GM12878 (cell line): ENCODE data around the gene GLT8D1. TPM values are rescaled to one million over a fixed set of nuclear protein-coding genes. Genes with fewer than 3 reads are reported as not detected.

Experiments
- BRCA1 ChIP-seq: IDR thresholded peaks from 2 replicates; pipeline ENCODE4 v1.6.1; 2011; ENCODE audit warnings: low read depth, low read length, improper control_type of control experiment
- EED ChIP-seq: sonication (generic); IDR thresholded peaks from 2 replicates; pipeline ENCODE4 v1.6.1; 2016; ENCODE audit warnings: antibody characterized with exemption, low read depth
- EGR1 ChIP-seq, 2 experiments: IDR thresholded peaks; 1 replicate in 1 of 2; 2 replicates in 1 of 2; pipeline ENCODE4 v1.6.1; 2011 to 2012; ENCODE audit warnings: low read depth in 2 of 2, low read length in 2 of 2, borderline replicate concordance in 1 of 2, mild to moderate bottlenecking in 1 of 2, moderate library complexity in 1 of 2
- FOXK2 ChIP-seq: fragments of 450-650 bp; IDR thresholded peaks from 2 replicates; pipeline ENCODE4 v1.6.1; 2017; ENCODE audit warnings: mild to moderate bottlenecking, moderate library complexity
- MTA2 ChIP-seq: fragments of 450-650 bp; IDR thresholded peaks from 2 replicates; pipeline ENCODE4 v1.6.1; 2016; ENCODE audit warnings: low read depth, mild to moderate bottlenecking, moderate library complexity
- MYB ChIP-seq: fragments of 150-350 bp; IDR thresholded peaks from 2 replicates; pipeline ENCODE4 v1.6.1; 2014; ENCODE audit warnings: mild to moderate bottlenecking, low read depth, low read length, borderline replicate concordance
- NBN ChIP-seq: fragments of 450-650 bp; IDR thresholded peaks from 2 replicates; pipeline ENCODE4 v1.6.1; 2016
- PRDM15 ChIP-seq: fragments of 450-650 bp; formaldehyde crosslinking; IDR thresholded peaks from 2 replicates; pipeline ENCODE4 v1.4.0; 2020; ENCODE audit warnings: mild to moderate bottlenecking, moderate library complexity
- RBBP5 ChIP-seq: fragments of 200-600 bp; sonication (generic); conservative IDR thresholded peaks from 2 replicates; pipeline ENCODE4 v1.6.1; 2016
- RUNX3 ChIP-seq: IDR thresholded peaks from 2 replicates; pipeline ENCODE4 v1.6.1; 2012; ENCODE audit warnings: low read length, inconsistent platforms
- SIX5 ChIP-seq: IDR thresholded peaks from 2 replicates; pipeline ENCODE4 v1.6.1; 2011; ENCODE audit warnings: mild to moderate bottlenecking, low read depth, low read length, moderate library complexity; ENCODE audit not compliant: severe bottlenecking
- SMAD5 ChIP-seq: IDR thresholded peaks from 2 replicates; pipeline ENCODE4 v1.6.1; 2016; ENCODE audit warnings: antibody characterized with exemption, low read depth
- SP1 ChIP-seq: IDR thresholded peaks from one replicate; pipeline ENCODE4 v1.6.1; 2011; ENCODE audit warnings: low read depth, low read length
- TARDBP ChIP-seq: IDR thresholded peaks from 2 replicates; pipeline ENCODE4 v1.6.1; 2016; ENCODE audit warnings: borderline replicate concordance
- ZBTB40 ChIP-seq: fragments of 450-650 bp; IDR thresholded peaks from 2 replicates; pipeline ENCODE4 v1.6.1; 2016; ENCODE audit warnings: mild to moderate bottlenecking, moderate library complexity, borderline replicate concordance
- ZNF384 ChIP-seq: IDR thresholded peaks from 2 replicates; pipeline ENCODE4 v1.6.1; 2012; ENCODE audit warnings: low read depth, mild to moderate bottlenecking, low read length, improper control_type of control experiment, borderline replicate concordance
- polyA plus RNA-seq, 11 experiments: library from polyadenylated mRNA; depleted of rRNA in 4 of 11; unstranded in 6 of 11; stranded (reverse) in 5 of 11; fragments of >200 nt; fragmentation: Nextera tagmentation in 4 of 11; fragmentation: Illumina TruSeq in 1 of 11; extraction: Ambion mirVana in 4 of 11; extraction: Trizol in 1 of 11; gene quantifications; 1 replicate in 1 of 11; 2 replicates in 10 of 11; pipeline versions ENCODE4 v1.2.1 to v1.2.3, GENCODE V29; 2011 to 2016; ENCODE audit warnings: inconsistent platforms in 2 of 11, missing spikeins in 2 of 11, low read depth in 1 of 11
- total RNA-seq, 4 experiments: library from RNA; depleted of rRNA in 3 of 4; stranded (reverse); fragments of >200 nt in 3 of 4; fragmentation: Illumina TruSeq in 1 of 4; extraction: Trizol in 1 of 4; gene quantifications; 2 replicates each; pipeline versions ENCODE4 v1.2.1 to v1.2.3, GENCODE V29; 2013 to 2021
- TF ChIP-seq, protein P1 (sequence below): fragments of 450-650 bp; IDR thresholded peaks from 2 replicates; pipeline ENCODE4 v1.6.1; 2017; ENCODE audit warnings: mild to moderate bottlenecking, moderate library complexity

The GLT8D1 gene
- total and polyA plus RNA-seq, 10 of the 15 experiments (the other 5 are each of a cell fraction or from before 2014, with no cell fraction given) = 25.3 to 73.4 (median 48.4) TPM

DNA sequence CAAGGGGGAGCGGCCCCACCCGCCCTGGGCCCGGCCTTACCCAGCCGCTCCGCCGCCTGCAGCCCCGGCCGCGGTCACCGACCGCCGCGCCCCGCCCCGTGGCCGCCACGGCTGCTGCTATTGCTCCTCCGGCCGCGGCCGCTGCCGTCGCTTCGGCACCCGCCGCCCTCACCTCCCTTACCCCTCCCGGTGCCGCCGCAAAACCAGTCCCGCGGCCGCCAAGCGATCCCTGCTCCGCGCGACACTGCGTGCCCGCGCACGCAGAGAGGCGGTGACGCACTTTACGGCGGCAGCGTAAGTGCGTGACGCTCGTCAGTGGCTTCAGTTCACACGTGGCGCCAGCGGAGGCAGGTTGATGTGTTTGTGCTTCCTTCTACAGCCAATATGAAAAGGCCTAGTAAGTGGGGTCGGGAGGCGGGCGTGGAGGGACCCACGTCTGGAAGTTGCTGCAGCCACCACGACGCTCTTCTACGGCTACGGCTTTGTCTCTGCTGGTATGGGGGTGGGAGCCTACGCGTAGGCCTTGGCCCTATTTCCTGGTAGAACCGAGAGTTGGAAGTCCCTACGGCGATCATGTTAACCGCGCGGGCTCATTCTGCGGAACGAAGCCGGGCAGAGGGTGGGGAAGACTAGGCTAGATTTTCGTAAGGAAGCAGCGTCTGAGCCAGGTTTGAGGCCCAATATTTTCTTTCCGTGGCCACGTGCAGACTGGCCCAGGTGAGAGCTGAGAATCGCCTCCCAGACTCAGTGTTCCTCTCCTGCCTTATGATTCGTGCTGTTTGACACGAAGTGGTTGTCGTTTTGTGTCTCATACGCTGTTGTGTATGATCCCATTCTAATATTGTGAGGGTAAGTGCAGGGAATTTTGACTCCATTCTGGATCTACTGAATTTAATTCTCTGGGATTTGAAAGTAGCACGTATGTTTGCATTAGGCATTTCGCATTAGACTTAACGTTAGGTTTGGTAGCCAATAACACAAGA lies 19.6 kb downstream of the GLT8D1 start, which contains the start of the genes GNL3 and PBRM1 (continued):
- TF ChIP-seq, protein P1, sequence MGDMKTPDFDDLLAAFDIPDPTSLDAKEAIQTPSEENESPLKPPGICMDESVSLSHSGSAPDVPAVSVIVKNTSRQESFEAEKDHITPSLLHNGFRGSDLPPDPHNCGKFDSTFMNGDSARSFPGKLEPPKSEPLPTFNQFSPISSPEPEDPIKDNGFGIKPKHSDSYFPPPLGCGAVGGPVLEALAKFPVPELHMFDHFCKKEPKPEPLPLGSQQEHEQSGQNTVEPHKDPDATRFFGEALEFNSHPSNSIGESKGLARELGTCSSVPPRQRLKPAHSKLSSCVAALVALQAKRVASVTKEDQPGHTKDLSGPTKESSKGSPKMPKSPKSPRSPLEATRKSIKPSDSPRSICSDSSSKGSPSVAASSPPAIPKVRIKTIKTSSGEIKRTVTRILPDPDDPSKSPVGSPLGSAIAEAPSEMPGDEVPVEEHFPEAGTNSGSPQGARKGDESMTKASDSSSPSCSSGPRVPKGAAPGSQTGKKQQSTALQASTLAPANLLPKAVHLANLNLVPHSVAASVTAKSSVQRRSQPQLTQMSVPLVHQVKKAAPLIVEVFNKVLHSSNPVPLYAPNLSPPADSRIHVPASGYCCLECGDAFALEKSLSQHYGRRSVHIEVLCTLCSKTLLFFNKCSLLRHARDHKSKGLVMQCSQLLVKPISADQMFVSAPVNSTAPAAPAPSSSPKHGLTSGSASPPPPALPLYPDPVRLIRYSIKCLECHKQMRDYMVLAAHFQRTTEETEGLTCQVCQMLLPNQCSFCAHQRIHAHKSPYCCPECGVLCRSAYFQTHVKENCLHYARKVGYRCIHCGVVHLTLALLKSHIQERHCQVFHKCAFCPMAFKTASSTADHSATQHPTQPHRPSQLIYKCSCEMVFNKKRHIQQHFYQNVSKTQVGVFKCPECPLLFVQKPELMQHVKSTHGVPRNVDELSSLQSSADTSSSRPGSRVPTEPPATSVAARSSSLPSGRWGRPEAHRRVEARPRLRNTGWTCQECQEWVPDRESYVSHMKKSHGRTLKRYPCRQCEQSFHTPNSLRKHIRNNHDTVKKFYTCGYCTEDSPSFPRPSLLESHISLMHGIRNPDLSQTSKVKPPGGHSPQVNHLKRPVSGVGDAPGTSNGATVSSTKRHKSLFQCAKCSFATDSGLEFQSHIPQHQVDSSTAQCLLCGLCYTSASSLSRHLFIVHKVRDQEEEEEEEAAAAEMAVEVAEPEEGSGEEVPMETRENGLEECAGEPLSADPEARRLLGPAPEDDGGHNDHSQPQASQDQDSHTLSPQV = 0 out of 2 replicates have a peak, but pooled peaks have one; percentile 26
- TF ChIP-seq TARDBP (peak; percentile 51; the same call in 1 of the 2 replicates), PRDM15 (CRISPR knock-in tag) (no peak), MTA2 (no peak), RBBP5 (no peak), SIX5 (peak; percentile 46), EGR1 (IDR thresholded peaks at IDR 0.05; ENCODE audit: borderline replicate concordance in 1 of 2, low read depth in 2 of 2, low read length in 2 of 2) (peak; percentile 14 to 99; a peak in 1 of 3 replicates), SMAD5 (peak; percentile 95), NBN (peak; percentile 84), MYB (peak; percentile 33; the same call in 1 of the 2 replicates), ZNF384 (no peak; the same call in 1 of the 2 replicates), SP1 (no peak), ZBTB40 (no peak), FOXK2 (no peak), BRCA1 (no peak), EED (no peak), RUNX3 (peak; percentile 70)
